ENCODE results near the gene FAM43A.

Gene FAM43A

GRCh38 chr3:194664857-194665256 is 20.8 kb upstream of the FAM43A start:
- peaks cover 18% of the 10 kb centered on the region for H3K4me1 Mint-ChIP-seq (ENCODE audit: low read depth)
- no peaks in the 10 kb centered on the region for H3K27me3 Mint-ChIP-seq (ENCODE audit: low read depth)
- no peaks in the 10 kb centered on the region for H3K9me3 Mint-ChIP-seq
- DNase-seq (ENCODE audit: low spot score), result no peak
- peaks cover 42% of the 10 kb centered on the region for H3K36me3 Mint-ChIP-seq (ENCODE audit: low read depth)
- no peak overlapping the region for H3K4me3 Mint-ChIP-seq
- H3K27ac Mint-ChIP-seq, result no peak overlapping the region

GRCh38 chr3:194667363-194667762 is 18.3 kb upstream of the FAM43A start:
- Mint-ChIP-seq H3K9me3 (no peaks in the 10 kb centered on the region), H3K27me3 (ENCODE audit: low read depth) (no peaks in the 10 kb centered on the region), H3K4me3 (no peak overlapping the region), H3K36me3 (ENCODE audit: low read depth) (peaks cover 32% of the 10 kb centered on the region), H3K27ac (no peak overlapping the region), H3K4me1 (ENCODE audit: low read depth) (peaks cover 14% of the 10 kb centered on the region)
- no peak for DNase-seq (ENCODE audit: low spot score)

GRCh38 chr3:194671511-194671899 is 14.2 kb upstream of the FAM43A start:
- Mint-ChIP-seq H3K9me3 (no peaks in the 10 kb centered on the region), H3K27ac (peak overlapping the region; percentile 97), H3K36me3 (ENCODE audit: low read depth) (peaks cover 14% of the 10 kb centered on the region), H3K4me3 (peak overlapping the region; percentile 99), H3K4me1 (ENCODE audit: low read depth) (peaks cover 23% of the 10 kb centered on the region), H3K27me3 (ENCODE audit: low read depth) (no peaks in the 10 kb centered on the region)
- no peak for DNase-seq (ENCODE audit: low spot score)

GRCh38 chr3:194671900-194672808 is 13.5 kb upstream of the FAM43A start, which contains the start of gene LSG1:
Gene LSG1 (minus strand): TSS chr3:194672191. CDS start chr3:194672162, 29 bp downstream.
- Mint-ChIP-seq H3K4me1 (ENCODE audit: low read depth) (peaks cover 23% of the 10 kb centered on the region), H3K27ac (peak within 1 kb of the TSS; percentile 97), H3K9me3 (no peaks in the 10 kb centered on the region), H3K36me3 (ENCODE audit: low read depth) (peaks cover 14% of the 10 kb centered on the region), H3K27me3 (ENCODE audit: low read depth) (no peaks in the 10 kb centered on the region), H3K4me3 (peak within 1 kb of the TSS; percentile 99)
- peak; percentile 90 for DNase-seq (ENCODE audit: low spot score)

- Mint-ChIP-seq H3K9me3 (no peaks in the 10 kb centered on the region), H3K4me1 (ENCODE audit: low read depth) (peaks cover 23% of the 10 kb centered on the region), H3K4me3 (peak overlapping the region; percentile 99), H3K27ac (peak overlapping the region; percentile 66), H3K36me3 (ENCODE audit: low read depth) (peaks cover 11% of the 10 kb centered on the region), H3K27me3 (ENCODE audit: low read depth) (no peaks in the 10 kb centered on the region)
- DNase-seq (ENCODE audit: low spot score), result no peak
These were observed 12.8 kb upstream of the FAM43A start for GRCh38 chr3:194672876-194673275.

GRCh38 chr3:194673761-194674160 is 11.9 kb upstream of the FAM43A start:
- H3K36me3 Mint-ChIP-seq (ENCODE audit: low read depth), result peaks cover 8% of the 10 kb centered on the region
- H3K27me3 Mint-ChIP-seq (ENCODE audit: low read depth), result no peaks in the 10 kb centered on the region
- no peak overlapping the region for H3K27ac Mint-ChIP-seq
- no peak overlapping the region for H3K4me3 Mint-ChIP-seq
- DNase-seq (ENCODE audit: low spot score), result no peak
- peaks cover 21% of the 10 kb centered on the region for H3K4me1 Mint-ChIP-seq (ENCODE audit: low read depth)
- no peaks in the 10 kb centered on the region for H3K9me3 Mint-ChIP-seq

GRCh38 chr3:194675081-194675640 is 10.5 kb upstream of the FAM43A start:
- Mint-ChIP-seq H3K4me1 (ENCODE audit: low read depth) (peaks cover 18% of the 10 kb centered on the region), H3K9me3 (no peaks in the 10 kb centered on the region), H3K27me3 (ENCODE audit: low read depth) (no peaks in the 10 kb centered on the region), H3K27ac (peak overlapping the region; percentile 37), H3K4me3 (peak overlapping the region; percentile 39), H3K36me3 (ENCODE audit: low read depth) (no peaks in the 10 kb centered on the region)
- DNase-seq (ENCODE audit: low spot score), result peak; percentile 73

GRCh38 chr3:194675680-194676079 is 10.0 kb upstream of the FAM43A start:
- Mint-ChIP-seq H3K9me3 (no peaks in the 10 kb centered on the region), H3K4me1 (ENCODE audit: low read depth) (peaks cover 16% of the 10 kb centered on the region), H3K27ac (no peak overlapping the region), H3K36me3 (ENCODE audit: low read depth) (no peaks in the 10 kb centered on the region), H3K4me3 (peak overlapping the region; percentile 33), H3K27me3 (ENCODE audit: low read depth) (no peaks in the 10 kb centered on the region)
- DNase-seq (ENCODE audit: low spot score), result no peak

- no peak for DNase-seq (ENCODE audit: low spot score)
- peaks cover 6% of the 10 kb centered on the region for H3K27me3 Mint-ChIP-seq (ENCODE audit: low read depth)
- no peak overlapping the region for H3K27ac Mint-ChIP-seq
- no peaks in the 10 kb centered on the region for H3K36me3 Mint-ChIP-seq (ENCODE audit: low read depth)
- H3K4me1 Mint-ChIP-seq (ENCODE audit: low read depth), result peaks cover 11% of the 10 kb centered on the region
- H3K9me3 Mint-ChIP-seq, result no peaks in the 10 kb centered on the region
- H3K4me3 Mint-ChIP-seq, result no peak overlapping the region
These were observed 9.2 kb upstream of the FAM43A start for GRCh38 chr3:194676471-194676870.

- Mint-ChIP-seq H3K27ac (no peak overlapping the region), H3K36me3 (ENCODE audit: low read depth) (no peaks in the 10 kb centered on the region), H3K4me1 (ENCODE audit: low read depth) (peaks cover 25% of the 10 kb centered on the region), H3K4me3 (no peak overlapping the region), H3K9me3 (no peaks in the 10 kb centered on the region), H3K27me3 (ENCODE audit: low read depth) (peaks cover 32% of the 10 kb centered on the region)
- no peak for DNase-seq (ENCODE audit: low spot score)
These were observed 4.6 kb upstream of the FAM43A start for GRCh38 chr3:194680888-194681615.

- Mint-ChIP-seq H3K27me3 (ENCODE audit: low read depth) (peaks cover 37% of the 10 kb centered on the region), H3K4me3 (no peak overlapping the region), H3K4me1 (ENCODE audit: low read depth) (peaks cover 30% of the 10 kb centered on the region), H3K9me3 (no peaks in the 10 kb centered on the region), H3K36me3 (ENCODE audit: low read depth) (no peaks in the 10 kb centered on the region), H3K27ac (no peak overlapping the region)
- no peak for DNase-seq (ENCODE audit: low spot score)
These were observed 3.4 kb upstream of the FAM43A start for GRCh38 chr3:194682189-194682693.

- Mint-ChIP-seq H3K27ac (no peak overlapping the region), H3K4me1 (ENCODE audit: low read depth) (peaks cover 32% of the 10 kb centered on the region), H3K36me3 (ENCODE audit: low read depth) (no peaks in the 10 kb centered on the region), H3K27me3 (ENCODE audit: low read depth) (peaks cover 40% of the 10 kb centered on the region), H3K4me3 (no peak overlapping the region), H3K9me3 (no peaks in the 10 kb centered on the region)
- peak; percentile 66 for DNase-seq (ENCODE audit: low spot score)
These were observed 2.9 kb upstream of the FAM43A start for GRCh38 chr3:194682694-194683310.

- Mint-ChIP-seq H3K4me1 (ENCODE audit: low read depth) (peaks cover 35% of the 10 kb centered on the region), H3K9me3 (no peaks in the 10 kb centered on the region), H3K27ac (no peak overlapping the region), H3K4me3 (no peak overlapping the region), H3K36me3 (ENCODE audit: low read depth) (no peaks in the 10 kb centered on the region), H3K27me3 (ENCODE audit: low read depth) (peaks cover 42% of the 10 kb centered on the region)
- no peak for DNase-seq (ENCODE audit: low spot score)
These were observed 2.3 kb upstream of the FAM43A start for GRCh38 chr3:194683380-194683779.
